NCI-H2171 treated with DMSO at 0.1 percent for 48 hours (cell line): Measurements from ENCODE around the gene ZNF850.
A peak's percentile ranks its signal among the peaks of the same experiment; 100 is the strongest.

Experiments
- DNase-seq: peaks from one replicate; lab custom pipeline; 2025; lab: John Stamatoyannopoulos, UW

The ZNF850 gene

DNA sequence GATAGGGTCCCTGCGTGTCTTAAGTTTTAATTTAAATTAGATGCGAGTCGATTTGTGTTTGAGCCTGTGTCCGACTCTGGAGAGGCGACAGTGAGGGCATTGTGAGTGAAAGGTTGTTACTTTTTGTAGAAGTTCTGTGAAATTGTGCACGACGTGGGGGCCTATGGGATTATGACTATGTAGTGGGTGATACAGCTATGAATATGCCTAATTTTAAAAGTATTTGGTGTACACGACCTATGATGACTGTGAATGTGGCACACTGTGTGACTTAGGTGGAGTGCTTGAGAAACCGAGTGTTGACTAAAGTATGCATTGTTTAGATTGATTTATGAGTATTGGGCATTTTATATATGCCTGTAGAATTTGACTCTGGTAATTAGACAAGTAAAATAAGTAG is 84.5 kb downstream of the ZNF850 start:
- DNase-seq: no peak

DNA sequence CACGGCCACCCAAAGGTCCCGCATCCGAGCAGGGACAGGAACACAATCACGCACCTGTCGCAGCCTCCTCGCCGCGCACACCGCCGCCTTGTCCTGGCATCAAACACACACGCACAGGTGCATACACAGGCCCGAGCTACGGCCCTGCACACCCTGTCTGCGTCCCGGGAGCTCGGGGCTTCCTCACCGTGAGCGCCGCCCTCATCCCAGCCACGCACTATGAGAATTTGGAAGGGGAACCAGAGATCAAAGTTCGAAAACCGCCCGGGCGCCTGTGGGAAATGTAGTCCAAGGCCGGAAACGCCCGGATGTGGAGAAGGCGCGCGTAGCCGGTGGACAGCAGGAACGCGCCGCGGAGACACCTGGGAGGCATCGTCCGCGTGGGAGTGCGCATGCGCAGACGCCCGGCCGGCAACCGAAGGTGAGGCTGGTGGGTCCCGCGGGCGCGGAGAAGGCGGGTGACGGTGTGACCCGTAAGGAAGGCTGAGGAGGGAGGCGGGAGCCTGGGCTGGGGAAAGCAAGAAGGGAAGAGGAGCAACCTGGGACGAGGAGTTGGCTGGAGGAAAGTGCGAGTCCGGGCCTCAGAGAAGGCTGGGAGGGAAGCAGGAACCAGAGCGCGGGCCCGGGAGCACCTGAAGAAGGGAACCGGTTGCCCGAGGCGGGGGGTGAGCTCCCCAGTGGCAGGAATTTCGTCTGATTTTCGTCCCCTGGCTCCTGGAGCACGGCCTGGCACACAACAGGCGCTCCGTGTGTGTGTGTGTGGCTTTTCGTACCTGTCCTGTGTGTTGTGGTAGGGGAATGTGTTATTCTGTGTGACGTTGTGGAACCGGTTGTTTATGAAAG is 85.2 kb downstream of the ZNF850 start, which contains the start of gene ZNF567:
ZNF567 (plus strand) TSS at position 399 of the 843 bp plus-strand sequence. CDS start 7,256 bp downstream, outside the sequence.
- peak; percentile 95 for DNase-seq

DNA sequence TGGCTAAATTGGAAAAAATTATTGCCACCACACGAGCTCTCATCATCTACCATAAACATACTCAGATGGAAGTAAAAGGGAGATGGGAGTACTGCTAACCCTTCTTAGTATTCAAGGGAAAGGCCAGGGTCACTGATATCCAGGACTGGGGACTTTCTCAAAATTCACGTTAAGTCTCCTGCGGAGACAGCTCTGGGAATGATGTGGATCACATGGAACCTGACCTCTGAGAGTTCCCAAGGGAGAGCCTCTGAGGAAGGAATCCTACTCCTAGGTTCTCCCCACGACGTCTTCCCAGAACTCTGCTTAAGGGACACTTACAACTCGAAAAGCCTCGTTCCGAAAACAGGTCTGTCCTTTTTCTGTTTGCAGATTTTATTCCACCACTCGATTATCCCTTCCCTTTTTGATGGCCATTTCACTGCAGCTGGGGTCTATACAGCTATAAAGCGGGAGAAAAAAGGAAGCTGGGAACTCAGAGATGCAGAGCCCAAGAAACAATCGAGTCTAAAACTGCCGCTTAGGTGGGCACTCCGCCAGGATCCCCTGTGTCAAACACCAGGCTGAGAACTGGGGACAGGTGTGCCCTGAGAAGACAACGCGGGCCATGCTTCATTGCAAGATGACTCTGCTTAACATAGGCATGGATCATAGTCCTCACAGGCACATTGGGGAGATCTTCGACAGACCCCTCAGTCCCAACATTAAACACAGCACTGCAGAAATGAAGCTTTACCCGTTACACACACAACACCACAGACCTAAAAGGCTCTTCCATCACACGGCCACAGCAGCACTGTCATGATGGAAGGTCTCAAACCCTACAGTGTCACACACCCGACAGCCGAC is 86.0 kb downstream of the ZNF850 start:
- peak; percentile 24 for DNase-seq

DNA sequence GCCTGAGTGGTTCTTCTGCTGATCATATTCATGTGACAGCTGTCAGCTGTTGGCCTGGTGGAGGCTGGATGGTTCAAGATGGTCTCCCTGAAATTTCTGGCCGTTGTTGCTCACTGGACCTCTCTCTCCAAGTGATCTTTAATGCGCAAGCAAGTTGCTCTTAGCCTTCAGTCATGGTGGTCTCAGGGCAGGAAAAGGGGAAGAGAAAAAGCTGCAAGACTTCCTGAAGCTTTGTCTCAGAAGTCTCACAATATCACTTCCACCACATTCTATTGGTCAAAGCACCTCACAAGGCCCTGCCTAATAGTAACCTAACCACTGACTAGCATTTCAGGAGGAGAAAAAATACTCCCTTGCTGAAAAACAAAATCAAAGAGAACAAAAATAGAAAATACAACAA is 86.8 kb downstream of the ZNF850 start:
- DNase-seq: no peak

DNA sequence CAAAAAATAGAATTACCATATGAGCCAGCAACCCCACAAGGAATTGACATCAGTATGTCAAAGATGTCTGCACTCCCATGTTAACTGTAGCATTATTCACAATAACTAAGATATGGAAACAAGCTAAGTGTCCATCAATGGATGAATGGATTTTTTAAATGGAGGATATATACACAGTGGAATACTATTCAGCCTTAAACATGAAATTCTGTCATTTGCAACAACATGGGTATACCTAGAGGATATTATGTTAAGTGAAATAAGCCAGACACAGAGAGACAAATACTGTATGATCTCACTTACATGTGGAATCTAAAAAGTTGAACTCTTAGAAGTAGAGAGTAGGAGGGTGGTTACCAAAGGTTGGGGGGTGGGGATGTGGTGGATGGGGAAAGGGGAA is 93.2 kb downstream of the ZNF850 start:
- DNase-seq: no peak

DNA sequence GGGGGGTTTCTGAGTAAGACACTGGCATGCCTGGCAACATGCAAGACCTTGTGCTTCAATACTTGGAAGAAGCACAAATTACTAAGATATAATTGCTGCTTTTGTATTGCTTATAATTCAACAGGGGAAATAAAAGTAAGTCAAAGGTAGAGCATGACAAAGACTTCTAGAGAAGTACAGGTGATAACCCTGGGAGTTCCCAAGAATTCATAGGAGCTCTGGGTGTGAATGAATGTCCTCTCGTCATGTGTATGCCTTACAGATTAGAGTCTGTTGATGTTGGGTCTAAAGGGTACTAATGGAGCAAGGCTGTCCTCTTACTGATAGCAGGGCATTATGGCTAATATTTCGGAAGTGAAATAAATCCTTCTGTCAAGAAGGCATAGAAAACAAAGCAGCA is 98.4 kb downstream of the ZNF850 start:
- DNase-seq: no peak

DNA sequence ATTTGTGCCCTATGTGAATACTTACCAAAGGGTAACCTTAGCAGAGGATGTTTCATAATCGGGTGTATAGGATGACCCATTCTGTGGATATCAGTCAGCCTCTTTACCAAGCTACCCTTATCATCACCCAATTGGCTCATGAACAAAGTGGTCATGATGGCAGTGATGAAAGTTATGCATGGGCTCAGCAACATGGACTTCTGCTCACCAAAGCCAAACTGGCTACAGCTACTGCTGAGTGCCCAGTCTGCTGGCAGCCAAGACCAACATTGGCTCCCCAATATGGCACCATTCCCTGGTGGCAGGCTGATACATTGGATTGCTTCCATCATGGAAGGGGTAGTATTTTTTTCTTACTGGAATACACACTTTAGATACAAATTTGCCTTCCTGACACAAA is 100.2 kb downstream of the ZNF850 start:
- DNase-seq: no peak

DNA sequence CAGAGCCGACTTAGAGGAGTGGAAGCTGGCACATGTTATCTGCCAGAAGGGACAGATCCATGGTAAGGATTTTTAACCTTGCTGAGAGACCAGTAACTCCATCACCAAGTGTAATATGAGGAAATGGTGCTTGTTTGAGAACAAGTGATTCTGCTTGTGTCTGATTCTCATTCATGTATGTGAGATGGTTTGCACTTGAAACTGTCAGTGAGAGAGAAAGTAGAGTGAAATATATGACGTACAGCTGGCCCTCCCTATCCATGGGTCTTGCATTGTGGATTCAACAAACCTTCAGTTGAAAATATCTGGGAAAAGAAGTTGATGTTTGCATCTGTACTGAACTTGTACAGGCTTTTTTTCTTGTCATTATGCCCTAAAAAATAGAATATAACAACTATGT is 104.0 kb downstream of the ZNF850 start:
- DNase-seq: no peak

DNA sequence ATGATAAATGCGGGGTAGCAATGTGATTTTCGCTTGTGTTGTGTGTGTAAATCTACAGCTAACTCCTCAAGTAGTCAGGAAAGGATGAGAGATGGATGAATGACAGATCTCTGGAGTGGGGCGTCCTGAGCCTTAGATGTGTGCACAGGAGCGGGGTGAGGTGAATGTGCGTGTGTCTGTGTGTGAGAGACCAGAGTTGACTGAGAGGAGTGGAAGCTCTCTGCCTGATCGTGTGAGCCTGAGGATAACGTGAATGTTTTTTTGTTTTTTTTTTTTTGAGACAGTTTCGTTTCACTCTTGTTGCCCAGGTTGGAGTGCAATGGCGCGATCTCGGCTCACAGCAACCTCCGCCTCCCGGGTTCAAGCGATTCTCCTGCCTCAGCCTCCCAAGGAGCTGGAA is 106.8 kb downstream of the ZNF850 start:
- DNase-seq: no peak
